SH-SY5Y (cell line): Measurements from ENCODE around the gene GNG13.

Source experiments
- GATA2 ChIP-seq: IDR thresholded peaks from 2 replicates; pipeline ENCODE4 v1.6.1; 2011; ENCODE audit warnings: mild to moderate bottlenecking, low read depth, low read length
- GATA3 ChIP-seq: IDR thresholded peaks from 2 replicates; pipeline ENCODE4 v1.6.1; 2011; ENCODE audit warnings: low read depth, mild to moderate bottlenecking, low read length, moderate library complexity

GRCh38 chr16:774086-775001 lies 26.2 kb downstream of the GNG13 start:
- TF ChIP-seq GATA2 (no peak), GATA3 (no peak)
